Islet of Langerhans (tissue), 1 donor: ENCODE data around the gene ARHGAP15.
A peak's percentile ranks its signal among the peaks of the same experiment; 100 is the strongest.

Experiments
- FAIRE-seq: peaks from one replicate; lab custom pipeline; 2011; peaks lifted over from hg19 to GRCh38; lab: Jason Lieb, UNC

The ARHGAP15 gene

DNA sequence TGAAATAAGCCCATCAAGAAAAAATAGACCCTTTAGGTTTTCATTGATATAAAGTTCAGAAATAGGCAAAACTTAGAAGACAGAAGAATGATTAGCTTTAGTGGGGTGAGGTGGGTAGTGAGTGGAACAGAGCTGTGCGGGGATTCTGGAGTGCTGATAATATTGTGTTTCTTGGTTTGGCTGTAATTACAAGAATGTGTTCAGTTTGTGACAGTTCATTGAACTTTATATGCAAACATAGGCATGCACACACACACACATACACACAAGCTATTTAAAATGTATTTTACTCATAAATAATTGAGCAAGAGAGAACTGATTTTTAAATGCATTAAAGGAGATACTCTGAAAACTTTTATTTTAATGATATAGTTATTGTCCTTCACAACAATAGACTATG is 17.1 kb downstream of the ARHGAP15 start:
- FAIRE-seq: no peak

DNA sequence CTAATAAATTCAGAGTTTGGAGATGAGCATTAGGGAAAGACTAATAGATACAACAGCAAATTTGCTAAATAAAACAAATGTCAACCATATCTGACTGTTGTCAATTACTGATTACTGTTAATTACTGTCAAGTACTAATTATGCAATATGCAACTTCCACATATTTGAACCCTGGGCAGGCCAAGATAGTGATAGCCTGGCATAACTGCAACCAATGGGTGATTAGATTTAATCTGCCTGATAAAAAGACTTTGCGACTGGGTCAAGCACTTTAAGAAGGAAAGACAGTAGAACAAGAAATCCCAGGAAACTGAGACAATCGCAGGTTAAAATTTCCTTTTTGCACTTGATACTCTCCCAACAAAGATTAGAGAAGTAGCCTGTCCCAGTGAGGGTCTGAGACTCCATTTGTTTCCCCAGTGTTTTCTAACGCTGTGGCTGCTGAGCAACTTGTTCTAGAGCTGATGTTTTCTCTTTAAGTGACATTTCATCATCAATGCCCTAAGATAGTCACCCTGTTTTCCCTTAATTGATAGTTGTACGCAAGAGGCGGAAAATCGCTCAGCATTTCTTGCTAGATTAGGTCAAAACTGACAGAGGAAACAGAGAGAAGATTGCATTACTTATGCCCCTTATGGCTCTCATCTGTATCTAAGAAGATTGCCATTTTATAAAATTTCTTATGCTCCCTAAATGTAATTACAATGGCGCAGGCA is 17.8 kb downstream of the ARHGAP15 start:
- no peak for FAIRE-seq

DNA sequence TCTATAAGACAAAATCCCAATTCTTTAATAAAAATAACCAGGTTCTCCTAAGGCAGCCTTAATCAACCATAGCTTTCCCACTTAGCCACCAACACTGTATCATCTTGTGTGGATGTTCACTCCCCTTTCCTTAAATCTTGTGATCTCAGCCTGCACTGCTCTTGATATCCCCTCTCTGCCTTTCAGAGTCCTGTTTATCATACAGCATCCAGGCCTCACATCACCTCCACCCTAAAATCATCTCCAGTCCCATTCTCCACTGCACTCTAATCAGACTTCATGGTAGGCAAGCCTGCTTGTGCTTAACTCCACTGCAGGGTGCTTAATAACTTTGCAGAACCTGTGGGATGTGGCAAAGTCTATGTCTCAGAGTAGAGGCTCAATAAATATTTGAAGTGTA is 18.8 kb downstream of the ARHGAP15 start:
- no peak for FAIRE-seq

GRCh38 chr2:143148757-143149156 is 19.5 kb downstream of the ARHGAP15 start:
- FAIRE-seq: no peak

- no peak for FAIRE-seq
Observed at GRCh38 chr2:143150287-143150686, 21.1 kb downstream of the ARHGAP15 start.

DNA sequence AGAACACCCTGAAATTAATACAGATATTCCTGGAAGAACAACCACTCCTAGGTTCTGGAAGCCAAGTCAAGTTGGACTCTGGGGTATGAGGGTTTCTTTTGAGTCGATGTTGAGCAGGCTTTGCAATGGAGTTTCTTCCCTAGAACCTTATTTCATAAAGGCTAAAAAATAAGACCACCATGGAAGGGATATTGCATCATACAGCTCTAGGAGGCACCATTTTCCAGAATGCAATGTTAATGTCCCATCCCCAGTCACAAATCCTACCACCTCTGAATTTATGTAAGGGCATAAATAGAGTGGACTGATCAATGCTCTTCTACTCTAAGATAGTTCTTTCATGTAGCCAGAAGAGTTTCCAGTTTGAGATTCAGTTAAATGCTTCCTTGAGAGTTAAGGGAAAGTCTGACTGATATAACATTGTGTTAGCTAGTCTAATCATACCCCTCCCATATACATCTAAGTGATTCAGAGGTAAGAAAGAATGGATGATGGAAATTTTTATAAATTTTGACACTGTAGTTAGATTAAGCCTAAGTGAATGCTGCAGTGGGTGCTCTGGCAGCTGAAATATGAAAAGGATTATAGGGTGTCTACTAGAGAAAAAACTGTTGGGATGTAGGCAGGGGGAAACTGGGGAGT is 22.0 kb downstream of the ARHGAP15 start:
- no peak for FAIRE-seq

- FAIRE-seq: no peak
Observed at GRCh38 chr2:143152219-143152618, 23.0 kb downstream of the ARHGAP15 start.

GRCh38 chr2:143152637-143153036 is 23.4 kb downstream of the ARHGAP15 start:
- no peak for FAIRE-seq

- FAIRE-seq: no peak
Observed at GRCh38 chr2:143155661-143156060, 26.4 kb downstream of the ARHGAP15 start.

- FAIRE-seq: no peak
Observed at GRCh38 chr2:143157001-143157400, 27.8 kb downstream of the ARHGAP15 start.

DNA sequence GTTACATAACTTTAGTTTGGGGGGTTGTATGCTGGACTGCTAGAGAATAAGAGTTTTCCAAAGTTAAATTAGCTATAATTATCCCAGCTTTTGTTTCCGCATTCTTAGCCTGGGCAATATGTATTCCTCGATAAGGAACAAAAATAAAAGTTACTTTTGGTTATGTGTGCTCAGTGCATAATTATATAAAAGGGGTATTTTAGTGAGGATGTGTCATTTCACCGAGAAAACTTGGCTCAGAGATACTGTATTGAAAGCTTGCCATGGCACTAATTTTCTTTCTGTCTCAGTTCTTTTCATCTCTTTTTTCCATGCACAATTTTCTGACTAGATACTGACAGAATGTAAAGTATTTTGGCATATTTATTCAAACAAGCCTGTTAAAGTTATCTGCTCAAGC is 28.2 kb downstream of the ARHGAP15 start:
- FAIRE-seq: no peak

GRCh38 chr2:143158098-143158497 is 28.9 kb downstream of the ARHGAP15 start:
- no peak for FAIRE-seq

- FAIRE-seq: no peak
Observed at GRCh38 chr2:143158551-143159485, 29.6 kb downstream of the ARHGAP15 start.

GRCh38 chr2:143159486-143159840 is 30.2 kb downstream of the ARHGAP15 start:
- no peak for FAIRE-seq

- no peak for FAIRE-seq
Observed at GRCh38 chr2:143160732-143161707, 31.8 kb downstream of the ARHGAP15 start.

GRCh38 chr2:143162123-143162837 is 33.1 kb downstream of the ARHGAP15 start:
- peak; percentile 68 for FAIRE-seq

DNA sequence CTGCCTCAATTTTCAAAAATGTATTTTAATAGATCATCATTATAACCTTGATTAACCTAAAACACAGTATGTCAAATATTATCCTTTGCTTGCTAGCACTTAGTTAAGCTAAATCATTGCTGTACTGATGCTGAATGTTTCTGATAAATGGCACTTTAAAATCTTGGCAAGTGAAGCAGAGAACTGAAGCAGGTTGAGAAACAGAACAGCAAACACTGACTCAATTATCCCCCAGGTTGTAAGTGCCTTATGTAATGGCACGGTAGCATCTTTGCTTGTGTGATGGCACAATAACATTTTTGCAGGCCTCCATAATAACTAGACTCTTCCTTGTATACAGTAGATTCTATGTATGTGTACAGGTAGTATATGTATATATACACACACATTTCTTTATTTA is 33.8 kb downstream of the ARHGAP15 start:
- FAIRE-seq: peak; percentile 86

- FAIRE-seq: no peak
Observed at GRCh38 chr2:143163499-143163898, 34.3 kb downstream of the ARHGAP15 start.

GRCh38 chr2:143165291-143165690 is 36.1 kb downstream of the ARHGAP15 start:
- no peak for FAIRE-seq

GRCh38 chr2:143169105-143169504 is 39.9 kb downstream of the ARHGAP15 start:
- no peak for FAIRE-seq

DNA sequence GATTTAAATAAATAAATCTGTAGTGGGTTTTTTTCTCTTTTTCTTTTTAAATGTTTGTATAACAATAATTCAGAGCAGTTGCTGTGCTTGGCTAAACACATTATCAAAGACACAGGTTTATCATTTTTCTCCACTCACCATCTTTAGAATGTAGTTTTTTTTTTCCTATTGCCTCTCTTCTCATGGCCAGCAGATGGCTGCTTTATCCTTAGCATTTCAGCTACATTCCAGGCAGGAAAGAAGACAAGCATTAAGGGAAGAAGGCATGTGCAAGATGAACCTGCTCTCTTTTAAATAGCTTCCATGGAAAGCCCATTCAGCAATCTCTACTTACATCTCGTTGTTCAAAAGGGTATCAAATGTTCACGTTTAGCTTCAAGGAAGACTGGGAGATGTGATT is 42.6 kb downstream of the ARHGAP15 start:
- FAIRE-seq: no peak
